HG02623 (cell line): ENCODE results near the gene SPON1.
"Not testable (repeated sequence)": the region's sequence is repeated elsewhere in the genome, so short reads cannot be mapped to it uniquely, and the experiment has no call there.

Experiments used
- ATAC-seq: cut with Tn5 transposase; IDR thresholded peaks from one replicate; pipeline ENCODE4 v1.9.1; 2021; ENCODE audit warnings: moderate library complexity; ENCODE audit not compliant: unreplicated experiment

The SPON1 gene

DNA sequence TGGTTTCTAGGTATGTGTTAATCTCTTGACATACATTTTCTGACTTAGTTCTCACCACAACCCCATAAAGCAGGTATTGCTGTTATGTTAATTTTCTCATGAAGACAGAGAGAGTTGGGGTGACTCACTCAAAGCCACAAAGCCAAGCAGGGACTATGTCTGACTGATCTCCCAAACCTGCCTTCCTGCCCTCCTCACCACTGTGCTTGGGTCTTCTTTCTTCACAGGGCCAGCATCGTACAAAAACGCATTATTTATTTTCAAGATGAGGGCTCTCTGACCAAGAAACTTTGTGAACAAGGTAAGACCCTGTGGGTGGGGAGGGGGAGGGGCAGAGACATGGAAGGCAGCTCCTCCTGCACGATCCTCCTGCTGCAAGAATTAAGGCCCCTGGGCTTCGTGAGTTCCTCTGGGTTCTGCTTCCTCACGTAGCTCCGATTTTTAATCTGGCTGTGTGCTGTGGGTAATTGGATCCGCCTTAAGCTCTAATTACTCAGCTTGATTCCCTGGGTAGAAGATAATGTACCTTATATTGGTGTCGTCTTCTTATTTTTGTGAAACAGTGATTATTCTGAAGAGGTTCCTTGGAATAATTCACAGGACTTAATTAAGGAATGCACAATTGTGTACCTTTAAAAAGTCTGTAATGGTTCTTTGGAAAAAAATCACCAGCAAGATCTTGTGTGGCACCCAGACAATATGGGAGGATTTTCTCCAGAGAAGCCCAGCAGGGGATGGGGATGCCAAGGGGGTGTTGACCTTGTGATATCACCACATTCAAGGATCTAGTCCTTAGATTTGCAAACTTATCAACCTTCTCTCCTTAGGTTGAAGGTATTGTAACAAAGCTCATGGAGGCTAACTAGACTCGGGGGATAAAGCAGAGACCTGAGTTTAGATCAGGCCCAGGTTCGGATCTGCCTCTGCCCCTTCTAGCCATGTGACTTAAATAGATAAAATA is 112.9 kb downstream of the SPON1 start:
- no peak for ATAC-seq

DNA sequence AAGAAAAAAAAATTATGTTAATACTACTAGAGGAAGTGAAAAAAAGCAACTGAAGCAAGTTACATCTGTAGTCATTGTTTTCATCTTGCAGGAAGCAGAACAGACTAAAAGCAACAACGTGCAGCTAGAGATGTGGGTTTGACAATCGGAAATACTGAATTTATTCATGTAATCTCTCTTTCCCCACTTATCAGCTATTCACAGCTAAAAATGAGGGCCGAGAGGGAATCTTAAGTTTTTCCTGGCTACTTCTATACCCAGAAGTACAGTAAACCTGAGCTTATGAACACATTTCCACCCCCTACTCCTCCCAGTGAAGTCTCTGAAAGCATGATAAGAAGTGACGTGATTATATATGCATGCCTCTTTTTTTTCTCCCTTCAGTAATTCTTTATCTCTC is 116.5 kb downstream of the SPON1 start:
- ATAC-seq, result no peak

DNA sequence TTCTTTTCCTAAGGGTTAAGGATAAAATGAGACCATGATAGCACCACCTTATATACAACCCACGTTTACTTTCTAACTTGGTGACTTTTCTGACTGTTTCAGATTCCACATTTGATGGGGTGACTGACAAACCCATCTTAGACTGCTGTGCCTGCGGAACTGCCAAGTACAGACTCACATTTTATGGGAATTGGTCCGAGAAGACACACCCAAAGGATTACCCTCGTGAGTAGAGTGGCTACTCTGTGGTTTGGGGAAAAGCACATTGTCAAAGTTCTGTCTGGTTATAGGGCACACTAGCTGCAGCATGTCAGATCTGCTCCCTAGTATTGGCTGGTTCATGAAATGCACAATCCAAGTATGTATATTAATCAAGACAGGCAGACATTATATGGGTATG is 117.3 kb downstream of the SPON1 start:
- ATAC-seq, result no peak

DNA sequence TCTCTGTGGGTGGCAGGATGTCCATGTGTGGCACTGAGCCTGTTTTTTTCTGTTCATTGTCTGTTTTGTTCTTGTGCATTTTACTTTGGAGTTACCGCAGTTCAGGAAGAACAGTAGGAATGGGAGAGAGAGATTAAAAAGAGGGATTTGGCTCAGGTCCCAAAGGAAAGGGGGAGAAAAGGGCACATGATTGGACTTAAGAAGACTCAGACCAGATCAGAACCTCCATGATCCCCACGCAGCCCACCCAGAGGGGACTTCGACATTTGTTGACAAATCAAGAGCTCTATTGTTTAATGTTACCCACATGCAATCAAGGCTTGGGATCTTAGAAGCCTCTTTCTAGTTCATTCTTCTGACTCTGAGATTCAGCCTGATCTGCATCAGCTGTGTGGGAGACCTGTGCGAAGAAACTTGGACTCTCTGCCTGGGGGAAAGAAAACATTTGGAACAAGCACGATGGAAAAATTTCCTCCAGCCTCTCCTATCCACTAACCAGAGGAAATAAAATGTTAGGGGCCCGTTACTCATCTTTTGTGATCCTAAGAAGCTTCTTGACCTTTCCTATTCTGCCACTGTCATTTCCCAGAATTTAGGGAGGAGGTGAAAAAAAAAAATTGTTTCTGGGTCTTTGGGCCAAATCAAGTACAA is 119.2 kb downstream of the SPON1 start:
- ATAC-seq, result no peak

DNA sequence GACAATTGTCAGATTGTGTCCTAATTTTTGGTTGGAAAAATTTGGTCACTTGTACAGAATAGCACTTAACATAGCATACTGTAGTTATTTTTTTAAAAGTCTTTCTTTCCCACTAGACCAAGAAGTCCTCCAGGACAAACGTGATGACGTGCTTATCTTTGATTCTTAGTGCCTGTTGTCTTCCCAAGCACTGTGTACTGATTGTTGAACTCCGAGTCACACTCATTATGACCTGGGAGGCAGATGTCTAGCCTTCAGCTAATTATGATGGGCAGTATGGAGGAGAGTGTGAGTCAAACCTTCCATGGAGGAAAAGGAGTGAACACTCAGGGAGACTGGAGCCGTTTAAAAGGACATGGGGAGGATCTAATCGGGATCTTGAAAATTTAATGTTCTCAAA is 119.8 kb downstream of the SPON1 start:
- no peak for ATAC-seq

DNA sequence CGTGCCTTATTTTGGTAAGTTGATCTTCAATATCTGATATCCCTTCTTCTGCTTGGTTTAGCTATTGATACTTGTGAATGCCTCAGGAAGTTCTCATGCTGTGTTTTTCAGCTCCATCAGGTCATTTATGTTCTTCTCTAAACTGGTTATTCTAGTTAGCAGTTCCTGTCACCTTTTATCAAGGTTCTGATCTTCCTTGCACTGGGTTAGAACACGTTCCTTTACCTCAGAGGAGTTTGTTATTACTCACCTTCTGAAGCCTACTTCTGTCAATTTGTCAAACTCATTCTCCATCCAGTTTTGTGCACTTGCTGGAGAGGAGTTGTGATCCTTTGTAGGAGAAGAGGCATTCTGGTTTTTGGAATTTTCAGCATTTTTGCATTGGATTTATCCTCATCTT is 126.3 kb downstream of the SPON1 start:
- not testable (repeated sequence) for ATAC-seq

DNA sequence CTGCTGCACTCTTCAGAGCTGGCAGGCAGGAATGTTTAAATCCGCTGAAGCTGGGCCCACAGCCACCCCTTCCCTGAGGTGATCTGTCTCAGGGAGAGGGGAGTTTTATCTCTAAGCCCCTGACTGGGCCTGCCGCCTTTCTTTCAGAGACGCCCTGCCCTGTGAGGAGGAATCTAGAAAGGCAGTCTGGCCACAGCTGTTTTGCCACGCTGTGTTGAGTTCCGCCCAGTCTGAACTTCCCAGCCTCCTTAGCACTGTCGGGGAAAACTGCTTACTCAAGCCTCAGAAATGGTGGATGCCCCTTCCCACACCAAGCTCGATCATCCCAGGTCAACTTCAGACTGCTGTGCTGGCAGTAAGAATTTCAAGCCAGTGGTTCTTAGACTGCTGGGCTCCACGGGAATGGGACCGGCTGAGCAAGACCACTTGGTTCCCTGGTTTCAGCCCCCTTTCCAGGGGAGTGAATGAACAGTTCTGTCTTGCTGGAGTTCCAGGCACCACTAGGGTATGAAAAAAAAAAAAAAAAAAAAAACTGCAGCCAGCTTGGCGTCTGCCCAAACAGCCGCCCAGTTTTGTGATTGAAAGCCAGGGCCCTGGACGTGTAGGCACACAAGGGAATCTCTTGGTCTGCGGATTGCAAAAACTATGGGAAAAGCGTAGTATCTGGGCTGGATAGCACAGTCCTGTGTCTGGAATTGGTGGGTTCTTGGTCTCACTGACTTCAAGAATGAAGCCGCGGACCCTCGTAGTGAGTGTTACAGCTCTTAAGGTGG is 127.4 kb downstream of the SPON1 start:
- no peak for ATAC-seq

DNA sequence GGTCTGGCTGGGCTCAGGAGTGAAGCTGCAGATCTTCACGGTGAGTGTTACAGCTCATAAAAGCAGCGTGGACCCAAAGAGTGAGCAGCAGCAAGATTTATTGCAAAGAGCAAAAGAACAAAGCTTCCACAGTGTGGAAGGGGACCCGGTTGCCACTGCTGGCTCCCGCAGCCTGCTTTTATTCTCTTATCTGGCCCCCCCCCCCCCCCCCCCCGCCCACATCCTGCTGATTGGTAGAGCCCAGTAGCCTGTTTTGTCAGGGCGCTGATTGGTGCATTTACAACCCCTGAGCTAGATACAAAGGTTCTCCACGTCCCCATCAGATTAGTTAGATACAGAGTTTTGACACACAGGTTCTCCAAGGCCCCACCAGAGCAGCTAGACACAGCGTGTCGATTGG is 128.1 kb downstream of the SPON1 start:
- not testable (repeated sequence) for ATAC-seq

DNA sequence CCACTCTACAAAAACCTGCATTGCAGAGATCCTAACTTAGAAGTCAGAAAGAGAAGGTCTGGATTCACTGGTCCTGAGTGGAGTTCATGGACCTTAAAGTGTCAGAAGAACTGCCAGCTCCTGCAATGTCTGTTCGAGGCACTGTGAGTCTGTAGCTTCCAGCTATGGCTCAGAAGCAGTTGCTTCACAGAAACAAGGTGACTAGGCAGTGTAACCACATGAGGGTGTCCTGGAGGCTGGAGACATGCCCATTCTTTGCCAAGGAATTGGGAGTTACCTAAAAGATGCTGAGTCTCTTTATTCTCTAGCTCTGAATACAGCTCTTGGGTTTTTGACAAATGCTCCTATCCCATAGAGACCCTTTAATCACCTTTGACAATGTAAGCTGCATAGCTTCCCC is 130.5 kb downstream of the SPON1 start:
- ATAC-seq, result no peak

DNA sequence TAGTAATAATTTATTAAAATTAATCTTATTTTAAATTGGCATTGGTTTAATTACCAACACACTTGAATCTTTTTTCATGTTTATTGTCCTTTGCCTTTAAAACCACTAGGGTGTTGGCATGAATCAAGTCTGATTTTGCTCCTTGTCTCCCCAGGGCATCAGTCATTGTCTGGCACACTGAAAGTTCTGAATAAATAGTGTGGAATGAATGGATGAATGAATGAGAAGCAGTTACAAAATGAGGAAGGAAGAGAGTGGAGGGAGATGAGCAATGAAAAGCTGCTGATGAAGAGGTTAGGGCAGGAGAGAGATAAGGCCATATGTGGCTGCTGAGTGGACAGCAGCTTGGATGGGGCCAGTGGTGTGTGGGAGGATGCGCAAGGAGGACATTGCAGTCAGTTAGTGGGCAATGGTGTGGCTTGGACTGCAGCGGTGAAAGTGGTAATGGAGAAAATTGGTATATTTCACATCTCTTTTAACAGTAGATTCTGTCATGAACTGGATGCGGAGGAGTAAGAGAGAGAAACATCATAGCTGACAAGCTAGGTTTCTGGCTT is 132.0 kb downstream of the SPON1 start:
- ATAC-seq, result no peak

DNA sequence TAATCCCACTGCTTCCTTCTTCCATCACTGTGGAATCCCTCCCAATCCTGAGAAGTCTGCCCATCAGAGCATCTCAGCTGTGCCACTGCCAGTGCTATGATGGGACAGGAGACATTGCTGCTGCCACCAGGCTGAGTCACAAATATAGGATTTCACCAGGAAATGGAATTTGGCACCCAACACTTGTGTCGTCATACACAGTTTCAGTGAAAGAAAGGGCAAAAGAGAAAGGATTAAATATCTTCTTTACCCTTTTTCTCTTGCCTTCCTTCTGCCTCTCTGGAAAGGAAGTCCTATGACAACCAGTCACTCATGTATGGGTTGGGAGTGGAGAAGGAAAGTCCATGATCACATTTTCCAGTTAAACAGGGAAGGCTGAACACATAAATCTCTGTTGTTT is 133.4 kb downstream of the SPON1 start:
- ATAC-seq, result no peak

DNA sequence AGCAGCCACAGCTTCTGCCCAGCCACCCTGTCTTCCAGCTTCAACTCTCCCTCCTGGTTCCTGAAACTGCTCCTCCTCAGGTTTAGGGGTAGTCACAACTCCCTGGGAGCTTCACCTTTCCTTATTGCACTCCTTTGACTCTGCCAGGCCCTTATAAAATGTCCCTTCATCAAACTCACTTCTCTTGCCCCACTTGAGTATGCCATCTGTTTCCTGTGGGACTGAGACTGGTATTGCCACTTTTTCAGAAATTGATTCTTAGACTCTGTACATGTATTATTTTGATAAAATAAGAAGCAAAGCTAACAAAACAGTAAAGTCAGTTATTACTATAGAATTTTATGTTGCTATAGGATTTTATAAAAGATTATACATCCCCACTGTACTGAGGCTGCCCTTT is 134.1 kb downstream of the SPON1 start:
- ATAC-seq, result no peak

DNA sequence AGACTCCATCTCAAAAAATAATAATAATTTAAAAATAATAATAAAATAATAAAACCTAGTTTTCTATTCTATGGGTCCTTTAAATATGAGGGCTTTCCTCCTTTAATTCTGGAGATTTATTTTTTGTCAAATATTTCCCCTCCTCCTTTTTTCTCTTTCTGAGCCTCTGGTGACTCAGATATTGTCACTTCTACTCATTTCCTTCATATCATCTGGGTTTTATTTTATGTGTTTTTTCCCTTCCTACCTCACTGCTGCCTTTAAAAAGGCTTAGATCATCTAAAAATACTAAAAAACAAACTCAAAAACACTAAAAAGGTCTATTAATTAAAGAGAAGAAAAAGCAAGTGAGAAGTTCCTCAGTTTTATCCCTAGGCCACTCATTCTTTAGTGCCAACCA is 138.9 kb downstream of the SPON1 start:
- ATAC-seq, result no peak

DNA sequence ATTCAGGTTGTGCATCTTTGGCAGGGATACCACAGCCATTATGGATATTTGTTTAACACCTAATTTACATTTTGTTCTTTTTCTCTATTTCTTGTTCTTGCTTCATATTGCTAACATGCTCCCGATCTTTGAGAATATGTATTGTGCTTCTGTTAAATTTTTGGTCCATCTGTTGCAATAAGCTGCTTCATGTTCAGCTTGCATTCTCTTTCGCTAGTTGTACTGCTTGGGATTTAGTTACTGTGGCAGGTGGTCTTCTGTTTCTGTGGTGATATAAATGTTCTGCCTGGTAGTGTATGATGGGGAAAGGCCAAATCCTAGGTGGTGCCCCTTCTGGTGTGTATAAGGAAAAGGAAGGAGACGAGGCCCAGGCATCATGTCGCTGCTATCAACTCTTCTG is 140.2 kb downstream of the SPON1 start:
- no peak for ATAC-seq

DNA sequence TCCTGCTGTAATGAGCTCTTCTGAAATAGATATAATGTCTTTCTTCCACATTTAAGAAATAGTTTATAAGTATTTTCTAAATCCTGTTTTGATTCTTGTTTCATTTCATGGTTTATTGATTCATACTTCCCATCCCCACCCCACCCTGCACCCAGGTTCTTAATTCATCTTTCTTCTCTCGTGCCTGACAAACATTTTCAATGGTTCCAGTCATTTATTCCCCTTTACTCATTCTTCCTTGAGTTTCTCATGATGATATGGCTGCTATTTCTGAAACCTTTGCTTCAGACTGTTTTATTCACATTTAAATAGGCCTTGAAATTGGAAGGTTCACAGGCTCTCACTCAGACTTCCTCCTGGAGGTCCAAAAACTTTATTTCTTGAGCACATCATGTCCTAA is 142.9 kb downstream of the SPON1 start:
- ATAC-seq, result no peak

DNA sequence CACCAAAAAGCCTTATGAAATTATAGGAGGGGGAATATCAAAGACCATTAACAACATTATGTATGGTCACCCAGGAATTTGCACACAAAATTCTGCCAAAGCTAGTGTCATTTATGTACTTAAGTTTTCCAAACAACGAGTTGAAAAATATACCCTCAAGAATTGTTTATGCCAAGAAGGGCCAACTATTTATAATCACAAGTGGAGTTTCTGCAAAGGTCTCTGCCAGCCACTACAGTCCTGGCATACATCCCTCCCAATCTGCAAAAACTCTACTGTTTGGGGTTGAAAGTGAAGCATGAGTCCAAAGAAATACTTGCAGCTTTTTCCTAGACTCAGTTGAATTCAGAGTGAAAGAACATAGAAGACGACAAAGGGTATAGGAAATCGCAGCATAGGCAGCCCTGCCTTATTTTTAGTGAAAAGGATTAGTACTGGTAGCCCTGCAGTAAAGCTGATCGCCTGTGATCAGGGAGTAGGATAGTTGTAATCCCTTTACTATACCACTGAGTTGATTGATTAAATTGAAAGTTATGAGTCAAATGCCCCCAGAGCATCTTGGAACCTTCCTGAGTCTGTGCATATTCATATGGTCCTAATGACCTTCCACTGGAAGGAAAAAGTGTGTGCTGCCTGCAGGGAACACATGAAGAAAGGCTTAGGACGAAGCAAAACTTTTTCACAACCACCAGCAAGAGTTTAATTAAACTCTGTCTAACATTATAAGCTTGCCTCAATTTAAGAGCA is 144.0 kb downstream of the SPON1 start:
- ATAC-seq, result no peak

DNA sequence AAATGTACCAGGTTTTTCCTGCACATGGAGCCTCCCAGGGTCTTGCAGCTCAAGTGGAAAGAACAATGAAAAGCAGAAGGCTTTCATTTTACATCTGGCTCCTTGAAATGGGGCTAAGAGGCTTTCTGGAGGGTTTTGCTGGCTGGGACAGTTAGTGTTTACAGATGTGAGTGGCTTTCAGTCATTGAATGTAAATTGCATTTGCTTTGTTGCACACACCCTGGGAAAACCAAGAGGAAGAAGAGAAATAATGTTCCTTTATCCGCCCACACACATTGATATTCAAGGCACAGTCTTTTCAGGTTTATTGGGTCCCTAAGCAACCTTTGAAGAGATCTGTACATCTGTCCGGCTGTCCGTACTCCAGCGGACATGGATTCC is 144.5 kb downstream of the SPON1 start:
- no peak for ATAC-seq

DNA sequence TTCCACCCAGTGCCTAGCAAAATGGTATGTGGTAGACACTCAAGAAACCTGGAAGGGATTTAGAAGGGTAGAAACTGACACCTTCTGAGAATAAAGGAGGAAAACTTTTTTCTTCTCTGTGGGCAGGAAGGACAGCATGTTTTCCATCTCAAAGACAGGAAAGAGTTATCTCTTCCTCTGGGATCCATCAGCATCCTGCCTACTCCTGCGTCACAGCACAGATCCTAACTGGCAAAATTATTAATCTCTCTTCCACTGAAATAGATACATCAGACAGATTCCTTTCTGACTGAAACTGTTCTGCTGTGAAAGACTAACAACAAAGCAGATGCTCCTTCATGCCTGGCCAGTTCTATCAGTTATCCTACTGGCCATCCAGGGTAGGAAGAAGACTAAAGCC is 147.2 kb downstream of the SPON1 start:
- no peak for ATAC-seq

DNA sequence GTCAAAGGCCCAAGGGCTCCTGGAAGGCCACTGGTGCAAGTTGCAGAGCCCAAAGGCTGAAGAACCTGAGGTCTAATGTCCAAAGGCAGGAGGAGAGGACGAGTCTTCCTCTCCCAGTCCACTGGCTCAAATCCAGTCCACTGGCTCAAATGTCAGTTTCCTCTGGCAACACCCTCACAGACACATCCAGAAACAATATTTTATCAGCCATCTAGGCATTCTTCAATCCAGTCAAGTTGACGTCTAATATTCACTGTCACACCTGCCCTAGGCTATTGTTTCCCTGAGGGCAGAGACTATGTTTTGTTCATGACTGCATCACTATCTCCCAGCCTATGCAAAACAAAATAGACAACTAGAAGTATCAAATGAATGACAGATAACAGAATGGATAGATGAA is 148.1 kb downstream of the SPON1 start:
- ATAC-seq, result no peak

DNA sequence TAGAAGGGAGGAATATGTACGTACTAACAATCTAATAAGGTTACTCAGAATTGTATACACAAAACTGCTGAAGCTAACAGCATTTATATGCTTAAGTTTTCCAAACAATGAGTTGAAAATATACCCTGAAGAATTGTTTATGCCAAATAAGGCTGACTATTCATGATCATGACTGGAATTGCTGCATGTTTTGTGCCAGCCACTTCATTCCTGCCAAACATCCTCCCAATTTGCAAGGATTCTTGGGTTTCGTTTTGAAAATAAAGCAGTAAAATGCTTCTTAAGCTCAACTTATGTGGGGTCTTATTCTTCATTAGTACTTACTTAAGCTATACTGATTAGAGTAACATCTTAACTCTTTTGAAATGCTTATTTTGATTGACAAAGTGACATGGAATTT is 149.0 kb downstream of the SPON1 start:
- ATAC-seq, result no peak

DNA sequence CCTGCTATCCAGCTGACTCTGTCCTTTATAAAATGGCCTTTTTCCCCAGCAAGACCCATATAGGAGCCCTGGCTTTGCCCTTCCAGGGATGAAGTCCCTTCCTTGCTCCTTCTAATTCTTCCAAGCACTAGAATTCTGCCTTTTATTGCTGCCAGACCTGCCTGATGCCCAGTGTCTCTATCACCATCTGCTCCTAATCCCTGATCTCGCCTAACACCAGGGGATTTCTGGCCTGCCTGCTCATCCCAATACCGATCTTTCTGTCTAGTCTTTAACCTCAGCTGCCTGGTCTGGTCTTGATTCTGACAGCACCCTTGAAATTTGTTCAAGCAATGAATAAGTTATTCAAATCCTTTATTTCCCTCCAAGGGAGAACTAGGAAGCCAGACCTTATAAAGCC is 150.2 kb downstream of the SPON1 start:
- no peak for ATAC-seq
